HepG2 (cell line): Measurements from ENCODE around the gene LRIT2. TPM values are rescaled to one million over a fixed set of nuclear protein-coding genes. Genes with fewer than 3 reads are reported as not detected.

Experiments
- AHR ChIP-seq: IDR thresholded peaks from 2 replicates; pipeline ENCODE4 v1.6.1; 2018; ENCODE audit warnings: missing genetic modification reagents, missing compliant biosample characterization
- BRD4 ChIP-seq: sonication (generic); formaldehyde crosslinking; IDR thresholded peaks from 2 replicates; pipeline ENCODE4 v1.4.0; 2020; ENCODE audit warnings: missing genetic modification reagents
- CEBPB ChIP-seq: IDR thresholded peaks from 2 replicates; pipeline ENCODE4 v1.6.1; 2011; ENCODE audit warnings: low read depth, low read length, improper control_type of control experiment, borderline replicate concordance
- CEBPG ChIP-seq: IDR thresholded peaks from 2 replicates; pipeline ENCODE4 v1.6.1; 2016
- ELF4 ChIP-seq: sonication (generic); formaldehyde crosslinking; IDR thresholded peaks from 2 replicates; pipeline ENCODE4 v1.5.0; 2020; ENCODE audit warnings: missing genetic modification reagents, mild to moderate bottlenecking, moderate library complexity, borderline replicate concordance
- GATA4 ChIP-seq: sonication (generic); IDR thresholded peaks from 2 replicates; pipeline ENCODE4 v1.6.1; 2016; ENCODE audit warnings: antibody characterized with exemption, low read depth, borderline replicate concordance
- HNRNPH1 ChIP-seq: fragments of 200-400 bp; formaldehyde crosslinking; optimal IDR thresholded peaks from 2 replicates; pipeline ENCODE3; 2017; ENCODE audit warnings: mild to moderate bottlenecking, low read depth, low read length
- HNRNPL ChIP-seq: fragments of 200-400 bp; formaldehyde crosslinking; IDR thresholded peaks from 2 replicates; pipeline ENCODE4 v1.6.1; 2017; ENCODE audit warnings: mild to moderate bottlenecking, low read depth, low read length
- KDM1A ChIP-seq: IDR thresholded peaks from 2 replicates; pipeline ENCODE4 v1.6.1; 2016; ENCODE audit warnings: missing compliant biosample characterization
- MAX ChIP-seq: IDR thresholded peaks from 2 replicates; pipeline ENCODE4 v1.6.1; 2012; ENCODE audit warnings: inconsistent platforms
- NFIB ChIP-seq: sonication (generic); formaldehyde crosslinking; IDR thresholded peaks from 2 replicates; pipeline ENCODE4 v1.9.0; 2021; ENCODE audit warnings: missing genetic modification reagents, mild to moderate bottlenecking, borderline replicate concordance
- PATZ1 ChIP-seq: sonication (generic); formaldehyde crosslinking; IDR thresholded peaks from 2 replicates; pipeline ENCODE4 v1.4.0; 2020; ENCODE audit warnings: missing genetic modification reagents
- POLR2G ChIP-seq: fragments of 200-400 bp; formaldehyde crosslinking; IDR thresholded peaks from 2 replicates; pipeline ENCODE4 v1.6.1; 2018; ENCODE audit warnings: mild to moderate bottlenecking, low read depth, low read length, moderate library complexity
- TEAD3 ChIP-seq: optimal IDR thresholded peaks from 2 replicates; pipeline ENCODE3; 2016; ENCODE audit warnings: borderline replicate concordance
- TFDP1 ChIP-seq: IDR thresholded peaks from 2 replicates; pipeline ENCODE4 v1.6.1; 2016; ENCODE audit warnings: missing compliant biosample characterization, missing genetic modification reagents, borderline replicate concordance
- ZBTB7B ChIP-seq: sonication (generic); formaldehyde crosslinking; IDR thresholded peaks from 2 replicates; pipeline ENCODE4 v1.4.0; 2020; ENCODE audit warnings: missing genetic modification reagents
- ZFP91 ChIP-seq: sonication (generic); formaldehyde crosslinking; IDR thresholded peaks from 2 replicates; pipeline ENCODE4 v1.9.0; 2022; ENCODE audit warnings: missing genetic modification reagents, mild to moderate bottlenecking, borderline replicate concordance
- ZFX ChIP-seq: sonication (generic); formaldehyde crosslinking; IDR thresholded peaks from 2 replicates; pipeline ENCODE4 v1.4.0; 2020; ENCODE audit warnings: mild to moderate bottlenecking, low read depth, missing genetic modification reagents, moderate library complexity
- ZNF230 ChIP-seq: sonication (generic); formaldehyde crosslinking; IDR thresholded peaks from 2 replicates; pipeline ENCODE4 v1.4.0; 2020; ENCODE audit warnings: mild to moderate bottlenecking, missing genetic modification reagents
- ZNF282 ChIP-seq: fragments of 450-650 bp; IDR thresholded peaks from 2 replicates; pipeline ENCODE4 v1.6.1; 2018; ENCODE audit not compliant: partially characterized antibody
- ZNF292 ChIP-seq: sonication (generic); formaldehyde crosslinking; IDR thresholded peaks from 2 replicates; pipeline ENCODE4 v1.8.1; 2022; ENCODE audit warnings: mild to moderate bottlenecking, low read depth, missing genetic modification reagents, borderline replicate concordance
- ZNF644 ChIP-seq: IDR thresholded peaks from 2 replicates; pipeline ENCODE4 v1.6.1; 2016; ENCODE audit warnings: low read depth
- ZNF747 ChIP-seq: sonication (generic); formaldehyde crosslinking; IDR thresholded peaks from 2 replicates; pipeline ENCODE4 v1.8.1; 2023; ENCODE audit warnings: missing genetic modification reagents, mild to moderate bottlenecking, borderline replicate concordance
- ZSCAN12 ChIP-seq: sonication (generic); formaldehyde crosslinking; IDR thresholded peaks from 2 replicates; pipeline ENCODE4 v1.9.0; 2021; ENCODE audit warnings: mild to moderate bottlenecking, missing genetic modification reagents
- ZSCAN30 ChIP-seq: sonication (generic); formaldehyde crosslinking; IDR thresholded peaks from 2 replicates; pipeline ENCODE4 v1.5.0; 2020; ENCODE audit warnings: mild to moderate bottlenecking, missing genetic modification reagents
- ZZZ3 ChIP-seq: sonication (generic); formaldehyde crosslinking; IDR thresholded peaks from 2 replicates; pipeline ENCODE4 v1.4.0; 2020; ENCODE audit warnings: missing genetic modification reagents, mild to moderate bottlenecking, borderline replicate concordance
- polyA plus RNA-seq, 8 experiments: library from polyadenylated mRNA; depleted of rRNA in 3 of 8; stranded (reverse) in 7 of 8; unstranded in 1 of 8; fragments of >200 nt; fragmentation: Illumina TruSeq in 4 of 8; extraction: Trizol in 4 of 8; gene quantifications; 2 replicates each; pipeline versions ENCODE4 v1.2.1 to v1.2.3, GENCODE V29; 2011 to 2016; ENCODE audit warnings: low read depth in 4 of 8, missing spikeins in 1 of 8, mixed read lengths in 1 of 8; ENCODE audit not compliant: insufficient read depth in 1 of 8
- total RNA-seq, 5 experiments: library from RNA; depleted of rRNA; stranded (reverse); fragments of >200 nt; fragmentation: Illumina TruSeq; extraction: Trizol; gene quantifications; 2 replicates each; pipeline ENCODE4 v1.2.3, GENCODE V29; 2016; ENCODE audit warnings: low read depth in 1 of 5

LRIT2 gene
- total and polyA plus RNA-seq, 2 of the 13 experiments (the other 11 are each of a cell fraction or from before 2014, with no cell fraction given): not detected

GRCh38 chr10:84244651-84245270 is 19.4 kb upstream of the LRIT2 start, which contains the start of gene RGR (continued):
- TF ChIP-seq PATZ1 (CRISPR knock-in tag): 0 out of 2 replicates have a peak, but pooled peaks have one; percentile 25
- no peak for TF ChIP-seq ZZZ3 (CRISPR knock-in tag)
- peak; percentile 52; the same call in 1 of the 2 replicates for TF ChIP-seq CEBPB
- peak; percentile 99 for TF ChIP-seq ZFP91 (CRISPR knock-in tag)
- no peak for TF ChIP-seq NFIB (CRISPR knock-in tag)
- TF ChIP-seq MAX: peak; percentile 82
- TF ChIP-seq KDM1A (CRISPR knock-in tag): 0 out of 2 replicates have a peak, but pooled peaks have one; percentile 33
- TF ChIP-seq ZNF230 (CRISPR knock-in tag): no peak
- TF ChIP-seq ELF4 (CRISPR knock-in tag): no peak
- TF ChIP-seq TEAD3 (CRISPR knock-in tag): peak; percentile 32
- peak; percentile 84; the same call in 1 of the 2 replicates for TF ChIP-seq ZNF644 (CRISPR knock-in tag)
- TF ChIP-seq POLR2G: 0 out of 2 replicates have a peak, but pooled peaks have one; percentile 26
- no peak for TF ChIP-seq BRD4 (CRISPR knock-in tag)
- no peak for TF ChIP-seq ZNF282
- no peak for TF ChIP-seq ZSCAN30 (CRISPR knock-in tag)
- TF ChIP-seq CEBPG (CRISPR knock-in tag): peak; percentile 73
- peak; percentile 41; the same call in 1 of the 2 replicates for TF ChIP-seq TFDP1 (CRISPR knock-in tag)
- 0 out of 2 replicates have a peak, but pooled peaks have one; percentile 30 for TF ChIP-seq ZBTB7B (CRISPR knock-in tag)
- TF ChIP-seq AHR (CRISPR knock-in tag): no peak
- TF ChIP-seq ZSCAN12 (CRISPR knock-in tag): no peak
- no peak; the same call in 1 of the 2 replicates for TF ChIP-seq ZNF747 (CRISPR knock-in tag)
- TF ChIP-seq ZFX (CRISPR knock-in tag): peak; percentile 14; the same call in 1 of the 2 replicates
- no peak for TF ChIP-seq ZNF292
- TF ChIP-seq HNRNPL: peak; percentile 73; the same call in 1 of the 2 replicates
- TF ChIP-seq HNRNPH1: no peak
- TF ChIP-seq GATA4: no peak
